HG03095 (cell line): ENCODE results near the gene WDTC1.
"Not testable (repeated sequence)": the region's sequence is repeated elsewhere in the genome, so short reads cannot be mapped to it uniquely, and the experiment has no call there.

Experiments used
- ATAC-seq: cut with Tn5 transposase; IDR thresholded peaks from one replicate; pipeline ENCODE4 v1.9.1; 2021; ENCODE audit warnings: moderate library complexity; ENCODE audit not compliant: unreplicated experiment

Gene WDTC1

GRCh38 chr1:27234049-27234882 lies at the start of gene WDTC1:
Gene WDTC1, plus strand, starts transcription at chr1:27234632. Its CDS starts 26,423 bp downstream, at chr1:27261055.
- ATAC-seq = peak; percentile 87

GRCh38 chr1:27184665-27185064 lies 49.8 kb upstream of the WDTC1 start:
- not testable (repeated sequence) for ATAC-seq

- ATAC-seq = no peak
These were observed 42.3 kb upstream of the WDTC1 start for GRCh38 chr1:27192039-27192529.

GRCh38 chr1:27193194-27193593 lies 41.2 kb upstream of the WDTC1 start:
- ATAC-seq = no peak

GRCh38 chr1:27201295-27201694 lies 33.1 kb upstream of the WDTC1 start:
- ATAC-seq = no peak

GRCh38 chr1:27203946-27204345 lies 30.5 kb upstream of the WDTC1 start:
- ATAC-seq = no peak

GRCh38 chr1:27207238-27207637 lies 27.2 kb upstream of the WDTC1 start:
- not testable (repeated sequence) for ATAC-seq

- not testable (repeated sequence) for ATAC-seq
These were observed 26.1 kb upstream of the WDTC1 start for GRCh38 chr1:27208143-27208850.

GRCh38 chr1:27216466-27216865 lies 18.0 kb upstream of the WDTC1 start:
- no peak for ATAC-seq

- no peak for ATAC-seq
These were observed 17.0 kb upstream of the WDTC1 start for GRCh38 chr1:27217401-27217800.

- ATAC-seq = no peak
These were observed 15.7 kb upstream of the WDTC1 start for GRCh38 chr1:27218736-27219135.

- no peak for ATAC-seq
These were observed 14.3 kb upstream of the WDTC1 start for GRCh38 chr1:27220096-27220495.

GRCh38 chr1:27220702-27221497 lies 13.5 kb upstream of the WDTC1 start:
- ATAC-seq = not testable (repeated sequence)

GRCh38 chr1:27225621-27226020 lies 8.8 kb upstream of the WDTC1 start:
- ATAC-seq = no peak

- no peak for ATAC-seq
These were observed 6.7 kb upstream of the WDTC1 start for GRCh38 chr1:27227765-27228164.

GRCh38 chr1:27233667-27234048 lies 774 bp upstream of the WDTC1 start:
- ATAC-seq = no peak

GRCh38 chr1:27235827-27236226 lies 1.4 kb downstream of the WDTC1 start:
- ATAC-seq = no peak

GRCh38 chr1:27237112-27237511 lies 2.7 kb downstream of the WDTC1 start:
- no peak for ATAC-seq

GRCh38 chr1:27238032-27238431 lies 3.6 kb downstream of the WDTC1 start:
- no peak for ATAC-seq

GRCh38 chr1:27241677-27242076 lies 7.2 kb downstream of the WDTC1 start:
- no peak for ATAC-seq

- not testable (repeated sequence) for ATAC-seq
These were observed 9.2 kb downstream of the WDTC1 start for GRCh38 chr1:27243665-27244064.
